HG03460 (cell line): ENCODE measurements around the gene SIGLECL1.
"Not testable (repeated sequence)": the region's sequence is repeated elsewhere in the genome, so short reads cannot be mapped to it uniquely, and the experiment has no call there.

Experiments used
- ATAC-seq: cut with Tn5 transposase; IDR thresholded peaks from one replicate; pipeline ENCODE4 v1.9.1; 2021; ENCODE audit not compliant: unreplicated experiment

The SIGLECL1 gene

DNA sequence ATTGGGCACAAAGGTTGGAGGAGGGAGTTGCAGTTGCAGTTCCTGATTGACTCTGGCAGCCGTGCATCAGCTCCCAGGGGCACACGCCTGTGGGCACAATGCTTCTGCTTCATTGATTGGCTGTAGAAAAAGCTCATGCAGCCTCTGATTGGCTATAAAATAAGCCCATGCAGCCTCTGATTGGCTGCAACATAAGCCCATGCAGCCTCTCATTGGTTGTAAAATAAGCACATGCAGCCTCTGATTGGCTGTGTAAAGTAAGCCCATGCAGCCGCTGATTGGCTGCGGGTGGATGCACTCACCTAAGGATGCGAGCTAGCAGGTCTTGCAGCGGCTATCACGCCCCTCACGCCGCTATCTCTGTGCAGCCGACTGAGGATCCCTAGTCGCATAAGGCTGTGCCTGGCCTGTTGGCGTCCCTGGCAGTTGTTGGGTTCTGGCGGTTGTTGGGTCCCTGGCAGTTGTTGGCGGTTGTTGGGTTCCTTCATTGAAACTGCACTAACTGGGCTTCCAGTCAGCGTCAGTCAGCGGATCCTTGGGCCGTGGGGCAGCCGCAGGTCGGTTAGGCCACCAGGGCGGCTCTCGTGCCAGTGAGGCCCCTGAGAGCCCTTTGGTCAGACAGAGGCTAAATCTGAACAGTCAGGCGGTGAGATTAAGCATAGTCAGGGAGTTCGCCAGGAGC, at the start of gene SIGLECL1:
Gene SIGLECL1 (plus strand): TSS at position 295 of the 682 bp plus-strand sequence. CDS start 12,993 bp downstream, outside the sequence.
- no peak for ATAC-seq

DNA sequence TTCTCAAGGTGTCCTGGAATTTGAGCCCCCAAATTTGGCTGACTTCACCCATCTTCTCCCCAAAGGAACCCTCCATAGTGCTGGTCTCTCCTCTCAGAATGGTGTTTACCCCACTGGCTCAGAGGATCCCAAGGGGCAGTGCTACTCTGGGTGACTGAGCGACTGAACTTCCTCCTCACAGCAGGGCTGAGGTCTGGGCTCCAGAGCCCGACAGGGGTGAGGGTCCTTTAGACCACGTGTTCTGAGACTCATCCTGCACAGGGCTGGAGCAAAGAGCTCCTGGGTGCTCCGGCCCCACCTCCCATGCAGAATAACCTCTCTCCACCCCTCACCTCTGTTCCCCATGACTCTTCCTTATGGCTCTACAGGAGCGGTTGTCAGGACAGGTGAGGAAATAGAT, 49.2 kb upstream of the SIGLECL1 start:
- ATAC-seq, result no peak

- no peak for ATAC-seq
These were observed 47.0 kb upstream of the SIGLECL1 start for GRCh38 chr19:51203916-51204315.

DNA sequence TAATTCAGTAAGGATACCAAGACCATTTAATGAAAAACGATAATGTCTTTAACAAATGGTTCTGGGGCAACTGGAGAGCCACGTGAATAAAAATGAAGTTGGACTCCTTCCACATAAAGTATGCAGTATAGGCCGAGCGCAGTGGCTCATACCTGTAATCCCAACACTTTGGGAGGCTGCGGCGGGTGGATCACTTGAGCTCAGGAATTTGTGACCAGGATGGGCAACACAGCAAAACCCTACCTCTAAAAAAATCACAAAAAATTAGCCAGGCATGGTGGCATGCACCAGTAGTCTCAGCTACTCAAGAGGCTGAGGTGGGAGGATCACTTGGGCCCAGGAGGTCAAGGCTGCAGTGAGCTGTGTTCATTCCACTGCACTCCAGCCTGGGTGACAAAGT, 46.6 kb upstream of the SIGLECL1 start:
- no peak for ATAC-seq

GRCh38 chr19:51207747-51208146, 43.1 kb upstream of the SIGLECL1 start:
- ATAC-seq, result no peak

GRCh38 chr19:51210191-51210784, 40.6 kb upstream of the SIGLECL1 start:
- no peak for ATAC-seq

- ATAC-seq, result not testable (repeated sequence)
These were observed 40.0 kb upstream of the SIGLECL1 start for GRCh38 chr19:51210874-51211361.

GRCh38 chr19:51211833-51212232, 39.0 kb upstream of the SIGLECL1 start:
- ATAC-seq, result no peak

DNA sequence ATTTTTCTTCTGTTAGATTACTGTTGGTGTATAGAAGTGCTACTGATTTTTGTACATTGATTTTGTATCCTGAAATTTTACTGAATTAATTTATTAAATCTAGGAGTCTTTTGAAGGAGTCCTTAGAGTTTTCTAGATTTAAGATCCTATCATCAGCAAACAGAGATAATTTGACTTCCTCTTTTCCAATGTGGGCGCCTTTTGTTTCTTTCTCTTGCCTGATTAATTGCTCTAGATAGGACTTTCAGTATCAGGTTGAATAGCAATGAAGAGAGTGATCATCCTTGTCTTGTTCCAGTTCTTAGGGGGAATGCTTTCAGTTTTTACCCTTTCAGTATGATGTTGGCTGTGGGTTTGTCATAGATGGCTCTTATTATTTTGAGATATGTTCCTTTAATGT, 31.6 kb upstream of the SIGLECL1 start:
- ATAC-seq, result no peak

GRCh38 chr19:51219971-51220370, 30.9 kb upstream of the SIGLECL1 start:
- ATAC-seq, result no peak

DNA sequence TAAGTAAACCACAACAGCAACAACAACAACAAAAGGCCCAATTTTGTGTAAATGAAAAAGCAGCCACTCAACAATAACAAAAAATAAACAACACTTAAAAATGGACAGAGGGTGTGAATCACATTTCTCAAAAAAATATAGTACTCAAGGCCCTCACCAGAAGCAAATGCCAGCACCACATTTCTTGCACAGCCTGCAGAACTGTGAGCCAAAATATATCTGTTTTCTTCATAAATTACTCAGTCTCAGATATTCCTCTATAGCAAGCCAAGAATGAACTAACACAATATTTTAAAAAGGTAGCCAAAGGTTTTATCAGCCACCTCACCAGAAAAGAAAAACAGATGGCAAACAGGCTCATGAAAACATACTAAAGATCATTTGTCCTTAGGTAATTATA, 29.9 kb upstream of the SIGLECL1 start:
- no peak for ATAC-seq

- ATAC-seq, result no peak
These were observed 26.7 kb upstream of the SIGLECL1 start for GRCh38 chr19:51224163-51224641.

GRCh38 chr19:51224898-51225393, 25.9 kb upstream of the SIGLECL1 start, which contains the start of gene CD33:
Gene CD33 (plus strand): TSS chr19:51225080. CDS start chr19:51225119, 39 bp downstream.
- not testable (repeated sequence) for ATAC-seq

DNA sequence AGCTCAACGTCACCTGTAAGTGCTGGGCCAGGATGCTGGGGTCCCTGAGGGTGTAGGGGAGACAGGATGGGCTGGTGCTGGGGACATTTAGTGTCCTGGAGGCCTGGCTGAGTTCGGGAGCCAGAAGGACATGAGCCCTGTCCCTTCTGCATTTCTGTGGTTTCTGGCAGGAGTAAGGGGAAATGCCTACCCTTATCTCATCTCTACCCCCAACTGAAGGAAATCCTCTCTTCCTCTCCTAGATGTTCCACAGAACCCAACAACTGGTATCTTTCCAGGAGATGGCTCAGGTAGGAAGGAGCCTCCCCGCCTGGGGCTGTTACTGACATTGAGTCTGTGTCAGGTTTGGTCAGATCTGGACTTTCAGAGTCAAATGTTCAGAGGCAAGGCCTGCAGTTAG, 24.8 kb upstream of the SIGLECL1 start:
- ATAC-seq, result no peak

DNA sequence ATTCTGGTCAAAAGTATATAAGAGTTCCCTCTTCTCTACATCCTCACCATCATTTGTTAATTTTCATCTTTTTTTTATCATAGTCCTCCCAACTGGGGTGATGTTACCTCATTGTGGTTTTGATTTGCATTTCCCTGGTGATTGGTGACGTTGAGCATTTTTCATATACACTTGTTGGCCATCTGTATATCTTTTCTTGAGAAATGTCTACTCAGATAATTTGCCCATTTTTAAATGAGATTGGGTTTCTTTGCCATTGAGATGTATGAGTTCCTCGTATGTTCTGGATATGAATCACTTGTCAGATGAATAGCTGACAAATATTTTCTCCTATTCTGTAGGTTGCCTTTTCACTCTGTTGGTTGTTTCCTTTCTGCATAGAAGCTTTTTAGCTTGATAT, 23.6 kb upstream of the SIGLECL1 start:
- ATAC-seq, result no peak

GRCh38 chr19:51227966-51228365, 22.9 kb upstream of the SIGLECL1 start:
- ATAC-seq, result no peak

DNA sequence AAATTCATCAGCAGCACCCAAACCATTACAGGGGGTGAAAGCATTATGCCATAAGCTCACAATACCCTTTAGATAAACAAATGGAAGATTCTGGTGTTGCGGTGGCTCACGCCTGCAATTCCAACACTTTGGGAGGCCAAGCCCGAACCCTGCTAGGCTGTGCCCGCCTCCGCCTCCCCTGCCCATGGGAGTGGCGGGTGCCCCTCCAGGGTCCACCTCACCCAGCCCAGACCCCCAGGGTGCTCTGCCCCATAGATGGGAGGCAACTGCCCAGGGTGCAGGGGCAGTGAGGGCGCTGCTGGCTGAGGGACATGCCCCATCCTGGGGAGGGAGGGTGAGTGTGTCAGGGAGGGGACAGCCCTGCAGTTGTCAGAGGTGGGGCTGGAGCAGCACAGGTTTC, 10.0 kb upstream of the SIGLECL1 start:
- no peak for ATAC-seq

DNA sequence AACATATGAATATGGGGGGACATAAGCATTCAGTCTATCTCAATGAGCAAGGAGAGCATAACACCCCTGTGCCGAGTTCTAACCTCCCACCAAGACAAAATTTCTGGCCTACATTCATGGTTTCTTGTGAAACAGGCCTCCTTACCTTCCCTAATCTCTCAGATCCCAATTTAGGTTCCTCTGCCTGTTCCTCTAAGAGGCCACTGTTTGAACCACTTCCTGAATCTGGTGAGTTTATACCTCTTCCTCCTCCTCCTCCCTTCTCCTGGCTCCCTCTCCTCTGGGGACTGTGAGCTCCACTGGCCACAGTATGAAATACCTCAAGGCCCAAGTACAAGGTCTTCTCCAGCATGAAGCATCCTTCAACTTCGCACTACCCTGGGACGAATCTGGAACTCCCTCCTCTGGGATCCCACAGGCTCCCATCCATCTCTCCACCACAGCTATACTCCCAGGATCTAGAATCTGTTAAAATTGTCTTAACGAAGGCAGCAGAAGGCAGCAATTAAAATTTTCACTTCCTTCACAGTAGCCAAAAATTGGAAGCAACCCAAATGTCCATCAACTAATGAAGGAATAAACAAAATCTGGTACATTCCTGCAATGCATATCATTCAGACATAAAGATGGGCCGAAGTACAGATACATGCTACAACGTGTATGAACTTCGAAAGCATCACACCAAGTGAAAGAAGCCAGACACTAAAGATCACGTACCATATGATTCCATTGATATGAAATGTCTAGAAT, 7.8 kb upstream of the SIGLECL1 start:
- ATAC-seq, result no peak

DNA sequence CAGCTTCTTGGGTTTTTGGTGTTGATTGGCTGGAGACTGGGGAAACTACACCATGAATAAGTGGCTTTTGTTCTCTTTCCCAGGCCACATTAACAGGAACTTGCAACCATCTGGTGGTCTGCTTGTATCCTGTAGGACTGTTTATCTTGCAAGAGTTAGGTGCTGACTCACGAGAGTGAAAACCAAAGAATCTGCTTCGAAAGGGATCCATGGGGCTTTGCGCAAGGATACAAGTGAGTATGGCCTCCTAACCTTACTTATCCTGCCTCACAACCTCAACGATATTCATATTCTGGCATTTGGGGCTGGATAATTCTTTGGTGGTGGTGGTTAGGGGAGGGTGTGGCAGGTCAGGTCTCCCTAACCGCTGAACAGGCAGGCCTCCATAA, 4.7 kb upstream of the SIGLECL1 start:
- no peak for ATAC-seq

GRCh38 chr19:51247972-51248590, 2.8 kb upstream of the SIGLECL1 start:
- ATAC-seq, result no peak

GRCh38 chr19:51251468-51251820, 564 bp downstream of the SIGLECL1 start:
- no peak for ATAC-seq
